ENCODE data around the gene NCAM1. TPM values are rescaled to one million over a fixed set of nuclear protein-coding genes. Genes with fewer than 3 reads are reported as not detected.

NCAM1 gene
- total and polyA plus RNA-seq, 2 of the 13 experiments (the other 11 are each of a cell fraction or from before 2014, with no cell fraction given), result 0.05 TPM; not detected in 1

DNA sequence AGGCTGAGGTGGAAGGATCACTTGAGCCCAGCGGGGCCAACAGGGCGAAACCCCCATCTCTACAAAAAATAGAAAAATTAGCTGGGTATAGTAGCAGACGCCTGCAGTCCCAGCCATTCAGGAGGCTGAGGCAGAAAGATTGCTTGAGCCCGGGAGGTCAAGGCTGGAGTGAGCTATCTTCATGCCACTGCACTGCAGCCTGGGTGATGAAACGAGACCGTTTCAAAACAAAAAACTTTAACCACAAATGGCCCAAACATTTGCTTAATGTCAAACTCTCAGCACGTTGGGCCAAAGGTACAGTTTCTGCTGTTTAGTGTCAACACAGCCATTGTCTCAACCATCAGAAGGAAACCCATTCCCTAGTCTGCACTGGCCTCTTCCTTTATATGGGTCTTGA is 284.0 kb downstream of the NCAM1 start (continued):
- TF ChIP-seq, protein P1, sequence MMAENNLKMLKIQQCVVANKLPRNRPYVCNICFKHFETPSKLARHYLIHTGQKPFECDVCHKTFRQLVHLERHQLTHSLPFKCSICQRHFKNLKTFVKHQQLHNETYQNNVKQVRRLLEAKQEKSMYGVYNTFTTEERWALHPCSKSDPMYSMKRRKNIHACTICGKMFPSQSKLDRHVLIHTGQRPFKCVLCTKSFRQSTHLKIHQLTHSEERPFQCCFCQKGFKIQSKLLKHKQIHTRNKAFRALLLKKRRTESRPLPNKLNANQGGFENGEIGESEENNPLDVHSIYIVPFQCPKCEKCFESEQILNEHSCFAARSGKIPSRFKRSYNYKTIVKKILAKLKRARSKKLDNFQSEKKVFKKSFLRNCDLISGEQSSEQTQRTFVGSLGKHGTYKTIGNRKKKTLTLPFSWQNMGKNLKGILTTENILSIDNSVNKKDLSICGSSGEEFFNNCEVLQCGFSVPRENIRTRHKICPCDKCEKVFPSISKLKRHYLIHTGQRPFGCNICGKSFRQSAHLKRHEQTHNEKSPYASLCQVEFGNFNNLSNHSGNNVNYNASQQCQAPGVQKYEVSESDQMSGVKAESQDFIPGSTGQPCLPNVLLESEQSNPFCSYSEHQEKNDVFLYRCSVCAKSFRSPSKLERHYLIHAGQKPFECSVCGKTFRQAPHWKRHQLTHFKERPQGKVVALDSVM (CRISPR knock-in tag; IDR thresholded peaks at IDR 0.05), result no peak
- TF ChIP-seq SOX13 (IDR thresholded peaks at IDR 0.05) (no peak), SOX13 (CRISPR knock-in tag; conservative IDR thresholded peaks at IDR 0.05 in 1 of 2, IDR thresholded peaks at IDR 0.05 in 1 of 2) (peak in 1 of 2 experiments; percentile 57; a peak in 1 of 4 replicates), ZNF501 (CRISPR knock-in tag; IDR thresholded peaks at IDR 0.05) (no peak), SOX6 (IDR thresholded peaks at IDR 0.05) (no peak), SOX6 (CRISPR knock-in tag; IDR thresholded peaks at IDR 0.05) (peak; percentile 60; the same call in 1 of the 2 replicates), ZNF563 (CRISPR knock-in tag; IDR thresholded peaks at IDR 0.05) (no peak), NR2F6 (IDR thresholded peaks at IDR 0.05) (peak; percentile 39; the same call in 1 of the 2 replicates), NR2F6 (CRISPR knock-in tag; IDR thresholded peaks at IDR 0.05) (no peak), ZNF766 (CRISPR knock-in tag; IDR thresholded peaks at IDR 0.05; ENCODE audit: borderline replicate concordance) (no peak)
- TF ChIP-seq, protein P2, sequence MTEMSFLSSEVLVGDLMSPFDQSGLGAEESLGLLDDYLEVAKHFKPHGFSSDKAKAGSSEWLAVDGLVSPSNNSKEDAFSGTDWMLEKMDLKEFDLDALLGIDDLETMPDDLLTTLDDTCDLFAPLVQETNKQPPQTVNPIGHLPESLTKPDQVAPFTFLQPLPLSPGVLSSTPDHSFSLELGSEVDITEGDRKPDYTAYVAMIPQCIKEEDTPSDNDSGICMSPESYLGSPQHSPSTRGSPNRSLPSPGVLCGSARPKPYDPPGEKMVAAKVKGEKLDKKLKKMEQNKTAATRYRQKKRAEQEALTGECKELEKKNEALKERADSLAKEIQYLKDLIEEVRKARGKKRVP (CRISPR knock-in tag; IDR thresholded peaks at IDR 0.05), result 0 out of 4 replicates have a peak, but pooled peaks of 1 of the 2 experiments have one; percentile 25

DNA sequence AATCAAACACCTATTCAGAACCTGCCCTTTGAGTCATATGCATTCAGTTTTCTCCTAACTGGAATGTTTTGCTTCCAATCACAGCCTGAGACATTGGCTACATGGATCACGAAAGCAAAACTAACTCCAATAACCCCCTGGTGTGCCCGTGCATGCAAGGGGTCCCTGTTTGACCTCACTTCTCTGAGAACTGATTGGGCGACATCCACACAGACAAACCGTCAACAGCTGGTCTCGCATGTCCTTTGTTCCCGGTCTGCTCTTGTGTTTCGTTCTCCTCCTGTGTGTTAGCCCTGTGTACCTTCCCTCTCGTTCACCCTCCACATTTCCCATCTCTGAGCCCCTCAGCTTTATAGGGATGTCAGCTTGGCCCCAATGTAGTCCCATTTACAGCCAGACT is 286.0 kb downstream of the NCAM1 start:
- no peaks in the 10 kb centered on the region for H3K36me3 ChIP-seq (replicated peaks in 1 of 2; ENCODE audit: control insufficient read depth in 1 of 2, insufficient read depth in 2 of 2, low read length in 2 of 2)
- POLR2A ChIA-PET, result no interaction called here
- in situ Hi-C loops (cut with HindIII; ENCODE audit: extremely low pct_ligation_motif_present, low pct_unique_long_range_greater_than_20kb), result no loop called here
- peaks cover 0 to 11% of the 10 kb centered on the region in 2 experiments; a peak in 2 of 5 replicates for H3K27me3 ChIP-seq (ENCODE audit: control insufficient read depth in 1 of 2, insufficient read depth in 2 of 2, low read length in 2 of 2)
- no peak for FAIRE-seq
- H3K79me2 ChIP-seq (ENCODE audit: insufficient read depth, low read length), result no peaks in the 10 kb centered on the region
- H3K4me2 ChIP-seq (ENCODE audit: low read depth, low read length), result peak overlapping the region; percentile 8
- DNase-seq (ENCODE audit: low spot score), result no peak
- H3K9ac ChIP-seq (ENCODE audit: insufficient read depth, low read depth, low read length), result no peak overlapping the region
- H3K4me3 ChIP-seq (replicated peaks in 1 of 3; ENCODE audit: insufficient read depth in 1 of 3, low read depth in 2 of 3, low read length in 3 of 3), result no peak overlapping the region
- no TSS peak for BruUV-seq (replicated peaks)
- no peak for ATAC-seq
- CTCF ChIA-PET (ENCODE audit: low intra/inter-chr PET ratio, low total read pairs), result no interaction called here
- WGBS (ENCODE audit: low lambda C conversion rate), result 29% methylated on average over 6 of the region's 8 CpGs
- intact Hi-C loops (cut with micrococcal nuclease; ENCODE audit: unreplicated experiment), result no loop called here
- no peaks in the 10 kb centered on the region for H4K20me1 ChIP-seq (ENCODE audit: insufficient read depth, low read length)
- H3K9me3 ChIP-seq (ENCODE audit: low read length), result no peaks in the 10 kb centered on the region
- H3K4me1 ChIP-seq (ENCODE audit: insufficient read depth, low read length), result peaks cover 23% of the 10 kb centered on the region
- no peak overlapping the region for H3K27ac ChIP-seq (ENCODE audit: extremely low read length, insufficient read depth, low read length)
- H2AFZ ChIP-seq (ENCODE audit: low read length), result no peak overlapping the region
- no peak for TF ChIP-seq PHB2 (IDR thresholded peaks at IDR 0.05; ENCODE audit: partially characterized antibody)
- TF ChIP-seq SOX13 (IDR thresholded peaks at IDR 0.05), result no peak
- TF ChIP-seq SOX13 (CRISPR knock-in tag; conservative IDR thresholded peaks at IDR 0.05 in 1 of 2, IDR thresholded peaks at IDR 0.05 in 1 of 2), result no peak
- no peak for TF ChIP-seq MATR3 (CRISPR knock-in tag; IDR thresholded peaks at IDR 0.05)
- TF ChIP-seq FIP1L1 (IDR thresholded peaks at IDR 0.05; ENCODE audit: borderline replicate concordance, insufficient read depth, low read depth, low read length), result no peak
- no peak for TF ChIP-seq ZKSCAN5 (CRISPR knock-in tag; IDR thresholded peaks at IDR 0.05)
- TF ChIP-seq, protein P3, sequence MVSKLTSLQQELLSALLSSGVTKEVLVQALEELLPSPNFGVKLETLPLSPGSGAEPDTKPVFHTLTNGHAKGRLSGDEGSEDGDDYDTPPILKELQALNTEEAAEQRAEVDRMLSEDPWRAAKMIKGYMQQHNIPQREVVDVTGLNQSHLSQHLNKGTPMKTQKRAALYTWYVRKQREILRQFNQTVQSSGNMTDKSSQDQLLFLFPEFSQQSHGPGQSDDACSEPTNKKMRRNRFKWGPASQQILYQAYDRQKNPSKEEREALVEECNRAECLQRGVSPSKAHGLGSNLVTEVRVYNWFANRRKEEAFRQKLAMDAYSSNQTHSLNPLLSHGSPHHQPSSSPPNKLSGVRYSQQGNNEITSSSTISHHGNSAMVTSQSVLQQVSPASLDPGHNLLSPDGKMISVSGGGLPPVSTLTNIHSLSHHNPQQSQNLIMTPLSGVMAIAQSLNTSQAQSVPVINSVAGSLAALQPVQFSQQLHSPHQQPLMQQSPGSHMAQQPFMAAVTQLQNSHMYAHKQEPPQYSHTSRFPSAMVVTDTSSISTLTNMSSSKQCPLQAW (CRISPR knock-in tag; IDR thresholded peaks at IDR 0.05), result no peak
- TF ChIP-seq ZNF615 (CRISPR knock-in tag; IDR thresholded peaks at IDR 0.05; ENCODE audit: borderline replicate concordance), result no peak
- no peak for TF ChIP-seq HDAC1 (CRISPR knock-in tag; IDR thresholded peaks at IDR 0.05)
- TF ChIP-seq KDM4B (CRISPR knock-in tag; IDR thresholded peaks at IDR 0.05), result no peak
- TF ChIP-seq MBNL3 (CRISPR knock-in tag; conservative IDR thresholded peaks at IDR 0.05), result no peak
- TF ChIP-seq ZNF713 (CRISPR knock-in tag; IDR thresholded peaks at IDR 0.05), result no peak
- TF ChIP-seq FOSL2 (CRISPR knock-in tag; IDR thresholded peaks at IDR 0.05), result no peak
